HepG2 (cell line): ENCODE measurements around the gene HIVEP2. TPM values are rescaled to one million over a fixed set of nuclear protein-coding genes. Genes with fewer than 3 reads are reported as not detected.

Experiments
- ELF1 ChIP-seq: sonication (generic); formaldehyde crosslinking; IDR thresholded peaks from 2 replicates; pipeline ENCODE4 v1.4.0; 2020; ENCODE audit warnings: missing genetic modification reagents
- FOXC1 ChIP-seq: sonication (generic); formaldehyde crosslinking; IDR thresholded peaks from 2 replicates; pipeline ENCODE4 v1.8.0; 2022; ENCODE audit warnings: mild to moderate bottlenecking, missing genetic modification reagents, borderline replicate concordance
- GFI1 ChIP-seq: sonication (generic); formaldehyde crosslinking; IDR thresholded peaks from 2 replicates; pipeline ENCODE4 v1.5.0; 2020; ENCODE audit warnings: missing genetic modification reagents, mild to moderate bottlenecking, borderline replicate concordance
- ISX ChIP-seq: sonication (generic); formaldehyde crosslinking; conservative IDR thresholded peaks from 2 replicates; pipeline ENCODE4 v1.5.0; 2020; ENCODE audit warnings: missing genetic modification reagents
- KMT2A ChIP-seq: sonication (generic); formaldehyde crosslinking; IDR thresholded peaks from 2 replicates; pipeline ENCODE4 v1.4.0; 2020; ENCODE audit warnings: missing genetic modification reagents
- MATR3 ChIP-seq: sonication (generic); formaldehyde crosslinking; IDR thresholded peaks from 2 replicates; pipeline ENCODE4 v1.4.0; 2020; ENCODE audit warnings: missing genetic modification reagents
- MED13 ChIP-seq: sonication (generic); formaldehyde crosslinking; IDR thresholded peaks from 2 replicates; pipeline ENCODE4 v1.5.0; 2020; ENCODE audit warnings: missing genetic modification reagents
- NCOA2 ChIP-seq: sonication (generic); formaldehyde crosslinking; IDR thresholded peaks from 2 replicates; pipeline ENCODE4 v1.8.0; 2022; ENCODE audit warnings: inconsistent platforms
- NR2F6 ChIP-seq, 2 experiments: IDR thresholded peaks; 2 replicates each; pipeline ENCODE4 v1.6.1; 2016; ENCODE audit warnings: antibody characterized with exemption in 1 of 2, mild to moderate bottlenecking in 1 of 2
- ZBTB42 ChIP-seq: sonication (generic); formaldehyde crosslinking; IDR thresholded peaks from 2 replicates; pipeline ENCODE4 v1.5.0; 2020; ENCODE audit warnings: mild to moderate bottlenecking, missing genetic modification reagents
- ZC3H4 ChIP-seq: sonication (generic); formaldehyde crosslinking; IDR thresholded peaks from 2 replicates; pipeline ENCODE4 v1.4.0; 2020; ENCODE audit warnings: missing genetic modification reagents, borderline replicate concordance
- ZIK1 ChIP-seq: sonication (generic); formaldehyde crosslinking; IDR thresholded peaks from 2 replicates; pipeline ENCODE4 v1.5.0; 2020; ENCODE audit warnings: mild to moderate bottlenecking, low read depth, missing genetic modification reagents, borderline replicate concordance
- ZNF30 ChIP-seq: sonication (generic); formaldehyde crosslinking; IDR thresholded peaks from 2 replicates; pipeline ENCODE4 v1.5.0; 2020; ENCODE audit warnings: mild to moderate bottlenecking, missing genetic modification reagents
- ZNF317 ChIP-seq: sonication (generic); formaldehyde crosslinking; IDR thresholded peaks from 2 replicates; pipeline ENCODE4 v1.5.0; 2020; ENCODE audit warnings: mild to moderate bottlenecking, missing genetic modification reagents
- ZNF333 ChIP-seq: sonication (generic); formaldehyde crosslinking; IDR thresholded peaks from 2 replicates; pipeline ENCODE4 v1.4.0; 2020; ENCODE audit warnings: mild to moderate bottlenecking, missing genetic modification reagents, borderline replicate concordance
- ZNF33A ChIP-seq: sonication (generic); formaldehyde crosslinking; IDR thresholded peaks from 2 replicates; pipeline ENCODE4 v1.5.1; 2020; ENCODE audit warnings: missing genetic modification reagents, mild to moderate bottlenecking, moderate library complexity, borderline replicate concordance
- ZNF570 ChIP-seq: sonication (generic); formaldehyde crosslinking; IDR thresholded peaks from 2 replicates; pipeline ENCODE4 v1.4.0; 2020; ENCODE audit warnings: mild to moderate bottlenecking, missing genetic modification reagents, borderline replicate concordance
- ZSCAN12 ChIP-seq: sonication (generic); formaldehyde crosslinking; IDR thresholded peaks from 2 replicates; pipeline ENCODE4 v1.9.0; 2021; ENCODE audit warnings: mild to moderate bottlenecking, missing genetic modification reagents
- ZSCAN25 ChIP-seq: sonication (generic); formaldehyde crosslinking; IDR thresholded peaks from 2 replicates; pipeline ENCODE4 v1.8.0; 2022; ENCODE audit warnings: mild to moderate bottlenecking, missing genetic modification reagents
- polyA plus RNA-seq, 8 experiments: library from polyadenylated mRNA; depleted of rRNA in 3 of 8; stranded (reverse) in 7 of 8; unstranded in 1 of 8; fragments of >200 nt; fragmentation: Illumina TruSeq in 4 of 8; extraction: Trizol in 4 of 8; gene quantifications; 2 replicates each; pipeline versions ENCODE4 v1.2.1 to v1.2.3, GENCODE V29; 2011 to 2016; ENCODE audit warnings: low read depth in 4 of 8, missing spikeins in 1 of 8, mixed read lengths in 1 of 8; ENCODE audit not compliant: insufficient read depth in 1 of 8
- total RNA-seq, 5 experiments: library from RNA; depleted of rRNA; stranded (reverse); fragments of >200 nt; fragmentation: Illumina TruSeq; extraction: Trizol; gene quantifications; 2 replicates each; pipeline ENCODE4 v1.2.3, GENCODE V29; 2016; ENCODE audit warnings: low read depth in 1 of 5
- TF ChIP-seq, protein P1 (sequence below): sonication (generic); formaldehyde crosslinking; IDR thresholded peaks from 2 replicates; pipeline ENCODE4 v1.4.0; 2020; ENCODE audit warnings: mild to moderate bottlenecking, missing genetic modification reagents
- TF ChIP-seq, protein P2 (sequence below): sonication (generic); formaldehyde crosslinking; IDR thresholded peaks from 2 replicates; pipeline ENCODE4 v1.5.0; 2020; ENCODE audit warnings: missing genetic modification reagents
- TF ChIP-seq, protein P3 (sequence below): sonication (generic); formaldehyde crosslinking; IDR thresholded peaks from 2 replicates; pipeline ENCODE4 v1.4.0; 2020; ENCODE audit warnings: missing genetic modification reagents
- TF ChIP-seq, protein P4 (sequence below): sonication (generic); formaldehyde crosslinking; IDR thresholded peaks from 2 replicates; pipeline ENCODE4 v1.4.0; 2020; ENCODE audit warnings: mild to moderate bottlenecking, missing genetic modification reagents
- TF ChIP-seq, protein P5 (sequence below): sonication (generic); formaldehyde crosslinking; IDR thresholded peaks from 2 replicates; pipeline ENCODE4 v1.8.0; 2022; ENCODE audit warnings: missing genetic modification reagents, mild to moderate bottlenecking, moderate library complexity, borderline replicate concordance

The HIVEP2 gene
- total and polyA plus RNA-seq, 2 of the 13 experiments (the other 11 are each of a cell fraction or from before 2014, with no cell fraction given): 3.4 to 12.9 TPM

DNA sequence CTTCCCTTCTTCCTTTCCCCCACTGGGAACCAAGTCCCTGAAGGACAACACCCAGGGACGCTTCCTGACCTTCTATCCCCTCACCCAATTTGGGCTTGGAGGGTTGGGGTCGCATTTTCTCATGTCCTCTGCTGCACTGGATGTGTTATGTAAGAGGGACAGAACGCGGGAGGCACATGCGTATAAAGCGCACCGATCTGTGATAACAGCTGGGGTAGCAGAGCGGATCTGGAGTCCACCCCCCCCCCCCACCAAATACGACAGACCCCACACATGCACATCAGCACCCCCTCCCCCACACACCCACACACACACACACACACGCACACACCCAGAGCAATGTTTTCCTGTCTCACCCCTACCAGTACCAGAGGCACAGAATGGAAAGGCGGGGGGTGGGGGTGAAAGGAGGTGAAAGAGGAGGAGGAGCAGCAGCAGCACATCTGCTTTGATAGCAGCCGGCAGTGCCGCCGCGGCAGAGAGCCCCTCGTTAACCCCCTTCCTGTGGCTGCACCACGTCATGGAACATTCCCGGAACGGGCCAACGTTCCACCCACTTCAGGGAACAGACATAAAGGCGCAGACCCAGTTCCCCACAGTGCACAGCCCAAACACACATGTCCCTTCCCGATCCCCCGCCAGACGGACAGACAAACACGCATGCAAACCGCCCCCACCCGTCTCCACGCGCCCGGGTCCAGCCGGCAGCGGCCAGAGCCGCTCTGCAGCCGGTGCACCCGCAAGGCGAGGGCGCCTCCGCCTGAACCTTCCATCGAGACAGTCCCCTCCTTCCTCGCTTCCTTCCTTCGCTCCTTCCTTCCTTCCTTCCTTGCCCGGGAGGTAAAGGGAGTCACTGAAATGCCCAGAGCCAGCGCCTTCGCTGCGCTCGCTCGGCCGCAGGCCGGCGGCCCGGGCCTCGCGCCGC lies 590 bp downstream of the HIVEP2 start (continued):
- TF ChIP-seq ZNF333 (no peak; the same call in 1 of the 2 replicates), ZNF30 (CRISPR knock-in tag) (no peak), ZBTB42 (CRISPR knock-in tag) (no peak; the same call in 1 of the 2 replicates), MATR3 (CRISPR knock-in tag) (no peak), GFI1 (CRISPR knock-in tag) (0 out of 2 replicates have a peak, but pooled peaks have one; percentile 25), NCOA2 (no peak; the same call in none of the 2 replicates), ZIK1 (CRISPR knock-in tag) (peak; percentile 54), ZSCAN25 (peak; percentile 85), ZNF317 (CRISPR knock-in tag) (peak; percentile 69), ZC3H4 (CRISPR knock-in tag) (peak; percentile 46; the same call in 1 of the 2 replicates), MED13 (CRISPR knock-in tag) (peak; percentile 18; the same call in 1 of the 2 replicates), KMT2A (CRISPR knock-in tag) (no peak; the same call in none of the 2 replicates), ELF1 (peak; percentile 45; the same call in 1 of the 2 replicates), ZNF33A (CRISPR knock-in tag) (no peak), FOXC1 (CRISPR knock-in tag) (peak; percentile 76), NR2F6 (IDR thresholded peaks at IDR 0.05) (no peak), NR2F6 (CRISPR knock-in tag; IDR thresholded peaks at IDR 0.05) (peak; percentile 42; the same call in 1 of the 2 replicates), ISX (CRISPR knock-in tag) (no peak), ZSCAN12 (CRISPR knock-in tag) (no peak), ZNF570 (CRISPR knock-in tag) (no peak)
- TF ChIP-seq, protein P1, sequence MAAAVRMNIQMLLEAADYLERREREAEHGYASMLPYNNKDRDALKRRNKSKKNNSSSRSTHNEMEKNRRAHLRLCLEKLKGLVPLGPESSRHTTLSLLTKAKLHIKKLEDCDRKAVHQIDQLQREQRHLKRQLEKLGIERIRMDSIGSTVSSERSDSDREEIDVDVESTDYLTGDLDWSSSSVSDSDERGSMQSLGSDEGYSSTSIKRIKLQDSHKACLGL: peak; percentile 86
- TF ChIP-seq, protein P2, sequence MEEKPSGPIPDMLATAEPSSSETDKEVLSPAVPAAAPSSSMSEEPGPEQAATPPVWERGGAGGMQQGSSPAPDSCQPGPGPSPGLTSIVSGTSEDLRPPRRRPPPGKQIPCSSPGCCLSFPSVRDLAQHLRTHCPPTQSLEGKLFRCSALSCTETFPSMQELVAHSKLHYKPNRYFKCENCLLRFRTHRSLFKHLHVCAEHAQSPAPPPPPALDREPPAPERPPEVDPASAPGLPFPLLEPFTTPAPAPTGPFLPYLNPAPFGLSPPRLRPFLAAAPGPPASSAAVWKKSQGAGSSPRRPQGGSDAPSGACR (CRISPR knock-in tag): 0 out of 2 replicates have a peak, but pooled peaks have one; percentile 36
- TF ChIP-seq, protein P3, sequence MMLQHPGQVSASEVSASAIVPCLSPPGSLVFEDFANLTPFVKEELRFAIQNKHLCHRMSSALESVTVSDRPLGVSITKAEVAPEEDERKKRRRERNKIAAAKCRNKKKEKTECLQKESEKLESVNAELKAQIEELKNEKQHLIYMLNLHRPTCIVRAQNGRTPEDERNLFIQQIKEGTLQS: no peak
- TF ChIP-seq, protein P4, sequence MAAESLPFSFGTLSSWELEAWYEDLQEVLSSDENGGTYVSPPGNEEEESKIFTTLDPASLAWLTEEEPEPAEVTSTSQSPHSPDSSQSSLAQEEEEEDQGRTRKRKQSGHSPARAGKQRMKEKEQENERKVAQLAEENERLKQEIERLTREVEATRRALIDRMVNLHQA: no peak
- TF ChIP-seq, protein P5, sequence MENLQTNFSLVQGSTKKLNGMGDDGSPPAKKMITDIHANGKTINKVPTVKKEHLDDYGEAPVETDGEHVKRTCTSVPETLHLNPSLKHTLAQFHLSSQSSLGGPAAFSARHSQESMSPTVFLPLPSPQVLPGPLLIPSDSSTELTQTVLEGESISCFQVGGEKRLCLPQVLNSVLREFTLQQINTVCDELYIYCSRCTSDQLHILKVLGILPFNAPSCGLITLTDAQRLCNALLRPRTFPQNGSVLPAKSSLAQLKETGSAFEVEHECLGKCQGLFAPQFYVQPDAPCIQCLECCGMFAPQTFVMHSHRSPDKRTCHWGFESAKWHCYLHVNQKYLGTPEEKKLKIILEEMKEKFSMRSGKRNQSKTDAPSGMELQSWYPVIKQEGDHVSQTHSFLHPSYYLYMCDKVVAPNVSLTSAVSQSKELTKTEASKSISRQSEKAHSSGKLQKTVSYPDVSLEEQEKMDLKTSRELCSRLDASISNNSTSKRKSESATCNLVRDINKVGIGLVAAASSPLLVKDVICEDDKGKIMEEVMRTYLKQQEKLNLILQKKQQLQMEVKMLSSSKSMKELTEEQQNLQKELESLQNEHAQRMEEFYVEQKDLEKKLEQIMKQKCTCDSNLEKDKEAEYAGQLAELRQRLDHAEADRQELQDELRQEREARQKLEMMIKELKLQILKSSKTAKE: peak; percentile 63
